ENCODE measurements around the gene OSBPL10.

DNA sequence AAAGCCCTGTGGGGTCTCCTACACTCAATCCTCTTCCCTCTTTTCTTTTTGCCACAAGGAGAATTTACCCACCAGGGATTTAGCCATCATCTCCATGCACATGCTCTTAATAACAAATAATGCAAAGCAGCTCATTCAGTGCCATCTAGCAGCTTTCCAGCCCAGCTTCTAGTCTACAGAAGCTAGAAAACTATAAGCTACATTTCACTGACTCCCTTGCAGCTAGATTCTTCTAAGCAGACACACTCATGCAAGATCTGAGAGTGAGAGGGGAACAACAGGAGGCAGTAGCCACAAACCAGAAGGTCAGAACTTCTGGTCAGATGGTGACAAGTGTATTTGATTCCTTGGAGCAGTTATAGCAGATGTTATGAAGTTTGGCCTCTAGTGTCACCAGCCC is 25.5 kb downstream of the OSBPL10 start:
- TF ChIP-seq POLR2A (IDR thresholded peaks at IDR 0.05), result no peak
- TF ChIP-seq, protein P1, sequence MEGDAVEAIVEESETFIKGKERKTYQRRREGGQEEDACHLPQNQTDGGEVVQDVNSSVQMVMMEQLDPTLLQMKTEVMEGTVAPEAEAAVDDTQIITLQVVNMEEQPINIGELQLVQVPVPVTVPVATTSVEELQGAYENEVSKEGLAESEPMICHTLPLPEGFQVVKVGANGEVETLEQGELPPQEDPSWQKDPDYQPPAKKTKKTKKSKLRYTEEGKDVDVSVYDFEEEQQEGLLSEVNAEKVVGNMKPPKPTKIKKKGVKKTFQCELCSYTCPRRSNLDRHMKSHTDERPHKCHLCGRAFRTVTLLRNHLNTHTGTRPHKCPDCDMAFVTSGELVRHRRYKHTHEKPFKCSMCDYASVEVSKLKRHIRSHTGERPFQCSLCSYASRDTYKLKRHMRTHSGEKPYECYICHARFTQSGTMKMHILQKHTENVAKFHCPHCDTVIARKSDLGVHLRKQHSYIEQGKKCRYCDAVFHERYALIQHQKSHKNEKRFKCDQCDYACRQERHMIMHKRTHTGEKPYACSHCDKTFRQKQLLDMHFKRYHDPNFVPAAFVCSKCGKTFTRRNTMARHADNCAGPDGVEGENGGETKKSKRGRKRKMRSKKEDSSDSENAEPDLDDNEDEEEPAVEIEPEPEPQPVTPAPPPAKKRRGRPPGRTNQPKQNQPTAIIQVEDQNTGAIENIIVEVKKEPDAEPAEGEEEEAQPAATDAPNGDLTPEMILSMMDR (IDR thresholded peaks at IDR 0.05), result no peak
